CD4-positive, alpha-beta T cell (primary cell): Measurements from ENCODE around the gene PTGIS. TPM values are rescaled to one million over a fixed set of nuclear protein-coding genes. Genes with fewer than 3 reads are reported as not detected.

ENCODE experiments used
- ATAC-seq: fragments of 200-7000 bp; cut with Tn5 transposase; one replicate; pipeline ENCODE4 v1.10.0; 2022; ENCODE audit warnings: mild to moderate bottlenecking; ENCODE audit not compliant: poor library complexity
- CTCF ChIA-PET: fragments of 350-600 bp; sonication (Branson Sonifier 250); formaldehyde crosslinking; loops from one replicate; lab custom pipeline; 2021; ENCODE audit warnings: antibody characterized with exemption, inconsistent platforms; lab: Charles Lee
- POLR2A ChIA-PET: fragments of 350-600 bp; sonication (Branson Sonifier 250); formaldehyde crosslinking; loops from one replicate; lab custom pipeline; 2021; ENCODE audit warnings: antibody characterized with exemption, inconsistent platforms; lab: Charles Lee
- DNase-seq, 14 experiments: peaks; one replicate each; pipeline ENCODE4 v3.0.0-alpha.2; 2013 to 2020; ENCODE audit warnings: mixed read lengths in 2 of 14
- H3K27ac ChIP-seq, 2 donors: one replicate each; pipeline versions ENCODE4 v1.5.1 to v1.7.0; 2013; ENCODE audit warnings: low read length in 2 of 2, low read depth in 1 of 2, mild to moderate bottlenecking in 1 of 2
- H3K27me3 ChIP-seq, 2 experiments: 1 replicate in 1 of 2; 2 replicates in 1 of 2; pipeline versions ENCODE4 v1.6.1 to v1.7.0; 2013; ENCODE audit warnings: low read length in 2 of 2, control low read depth in 1 of 2, mild to moderate bottlenecking in 1 of 2, moderate library complexity in 1 of 2; ENCODE audit not compliant: insufficient read depth in 2 of 2, control insufficient read depth in 1 of 2
- H3K36me3 ChIP-seq: one replicate; pipeline ENCODE4 v1.6.1; 2013; ENCODE audit warnings: low read length, control low read depth; ENCODE audit not compliant: insufficient read depth
- H3K4me1 ChIP-seq: one replicate; pipeline ENCODE4 v1.6.1; 2013; ENCODE audit warnings: low read length, control low read depth; ENCODE audit not compliant: insufficient read depth
- H3K4me3 ChIP-seq: one replicate; pipeline ENCODE4 v1.5.1; 2013; ENCODE audit warnings: mild to moderate bottlenecking, low read length, moderate library complexity
- H3K9me3 ChIP-seq, 2 experiments: 1 replicate in 1 of 2; 2 replicates in 1 of 2; pipeline versions ENCODE4 v1.6.1 to v1.7.0; 2013; ENCODE audit warnings: low read length in 2 of 2, mild to moderate bottlenecking in 2 of 2, control low read depth in 1 of 2, moderate library complexity in 1 of 2; ENCODE audit not compliant: control insufficient read depth in 1 of 2, insufficient read depth in 1 of 2
- H3K27ac Mint-ChIP-seq: one replicate; pipeline ENCODE4 v1.8.0; 2020; ENCODE audit warnings: mixed read lengths
- H3K27me3 Mint-ChIP-seq: one replicate; pipeline ENCODE4 v1.8.0; 2021; ENCODE audit warnings: mixed read lengths
- H3K36me3 Mint-ChIP-seq: one replicate; pipeline ENCODE4 v1.8.0; 2021; ENCODE audit warnings: low read depth, mixed read lengths
- H3K4me1 Mint-ChIP-seq: one replicate; pipeline ENCODE4 v1.8.0; 2021; ENCODE audit warnings: low read depth, mixed read lengths
- H3K4me3 Mint-ChIP-seq: one replicate; pipeline ENCODE4 v1.8.0; 2020; ENCODE audit warnings: mild to moderate bottlenecking, mixed read lengths
- H3K9me3 Mint-ChIP-seq: one replicate; pipeline ENCODE4 v1.8.0; 2020; ENCODE audit warnings: mixed read lengths
- intact Hi-C, 2 experiments: fragments of 100-400 bp; cut with DNase I in 1 of 2; cut with micrococcal nuclease in 1 of 2; formaldehyde crosslinking; loops; one replicate each; pipeline versions ENCODE4 v1.15.1 to v1.9.0; 2023 to 2025; cut with DNase I, micrococcal nuclease
- total RNA-seq, 174 experiments: library from RNA in 2 of 174; stranded (reverse) in 2 of 174; gene quantifications; one replicate each; pipeline ENCODE4 v1.2.3 and lab custom pipeline; 2021 to 2026
- TF ChIP-seq, protein P1 (sequence below): fragments of 200-600 bp; IDR thresholded peaks from one replicate; pipeline ENCODE4 v1.8.0; 2022; ENCODE audit warnings: antibody characterized with exemption, mild to moderate bottlenecking

Gene PTGIS
- total RNA-seq, 2 experiments from 2014 or later: not detected

DNA sequence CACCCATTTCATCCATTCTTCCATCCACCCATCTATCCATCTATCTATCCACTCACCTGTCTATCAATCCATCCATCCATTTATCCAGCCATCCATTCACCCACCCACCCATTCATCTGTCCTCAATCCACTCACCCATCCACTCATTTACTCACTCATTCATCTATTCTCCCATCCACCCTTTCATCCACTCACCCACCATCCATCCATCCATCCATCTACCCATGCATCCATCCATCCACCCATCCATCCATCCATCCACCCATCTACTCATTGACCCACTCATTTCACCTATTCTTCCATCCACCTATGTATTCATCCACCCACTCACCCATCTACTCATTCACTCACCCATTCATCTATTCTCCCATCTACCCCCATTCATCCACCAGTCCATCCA lies 24.2 kb upstream of the PTGIS start:
- intact Hi-C loops: no loop called here
- no peak overlapping the region for H3K4me3 ChIP-seq
- ATAC-seq: no peak
- H3K9me3 Mint-ChIP-seq: no peaks in the 10 kb centered on the region
- ChIA-PET CTCF (interaction anchor here (1.2 kb wide), 1 partner anchor 50 kb away, joined by 3 read pairs; no protein-coding TSS in a partner anchor), POLR2A (no interaction called here)
- H3K36me3 ChIP-seq: no peaks in the 10 kb centered on the region
- H3K4me1 Mint-ChIP-seq: peaks cover 10% of the 10 kb centered on the region
- no peak overlapping the region for H3K27ac Mint-ChIP-seq
- H3K4me3 Mint-ChIP-seq: no peak overlapping the region
- H3K27me3 ChIP-seq: no peaks in the 10 kb centered on the region
- peaks cover 41% of the 10 kb centered on the region for H3K4me1 ChIP-seq
- TF ChIP-seq, protein P1, sequence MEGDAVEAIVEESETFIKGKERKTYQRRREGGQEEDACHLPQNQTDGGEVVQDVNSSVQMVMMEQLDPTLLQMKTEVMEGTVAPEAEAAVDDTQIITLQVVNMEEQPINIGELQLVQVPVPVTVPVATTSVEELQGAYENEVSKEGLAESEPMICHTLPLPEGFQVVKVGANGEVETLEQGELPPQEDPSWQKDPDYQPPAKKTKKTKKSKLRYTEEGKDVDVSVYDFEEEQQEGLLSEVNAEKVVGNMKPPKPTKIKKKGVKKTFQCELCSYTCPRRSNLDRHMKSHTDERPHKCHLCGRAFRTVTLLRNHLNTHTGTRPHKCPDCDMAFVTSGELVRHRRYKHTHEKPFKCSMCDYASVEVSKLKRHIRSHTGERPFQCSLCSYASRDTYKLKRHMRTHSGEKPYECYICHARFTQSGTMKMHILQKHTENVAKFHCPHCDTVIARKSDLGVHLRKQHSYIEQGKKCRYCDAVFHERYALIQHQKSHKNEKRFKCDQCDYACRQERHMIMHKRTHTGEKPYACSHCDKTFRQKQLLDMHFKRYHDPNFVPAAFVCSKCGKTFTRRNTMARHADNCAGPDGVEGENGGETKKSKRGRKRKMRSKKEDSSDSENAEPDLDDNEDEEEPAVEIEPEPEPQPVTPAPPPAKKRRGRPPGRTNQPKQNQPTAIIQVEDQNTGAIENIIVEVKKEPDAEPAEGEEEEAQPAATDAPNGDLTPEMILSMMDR: no peak
- peaks cover 9% of the 10 kb centered on the region for H3K27me3 Mint-ChIP-seq
- DNase-seq: no peak
- no peak overlapping the region for H3K27ac ChIP-seq
- no peaks in the 10 kb centered on the region for H3K9me3 ChIP-seq
- H3K36me3 Mint-ChIP-seq: no peaks in the 10 kb centered on the region

DNA sequence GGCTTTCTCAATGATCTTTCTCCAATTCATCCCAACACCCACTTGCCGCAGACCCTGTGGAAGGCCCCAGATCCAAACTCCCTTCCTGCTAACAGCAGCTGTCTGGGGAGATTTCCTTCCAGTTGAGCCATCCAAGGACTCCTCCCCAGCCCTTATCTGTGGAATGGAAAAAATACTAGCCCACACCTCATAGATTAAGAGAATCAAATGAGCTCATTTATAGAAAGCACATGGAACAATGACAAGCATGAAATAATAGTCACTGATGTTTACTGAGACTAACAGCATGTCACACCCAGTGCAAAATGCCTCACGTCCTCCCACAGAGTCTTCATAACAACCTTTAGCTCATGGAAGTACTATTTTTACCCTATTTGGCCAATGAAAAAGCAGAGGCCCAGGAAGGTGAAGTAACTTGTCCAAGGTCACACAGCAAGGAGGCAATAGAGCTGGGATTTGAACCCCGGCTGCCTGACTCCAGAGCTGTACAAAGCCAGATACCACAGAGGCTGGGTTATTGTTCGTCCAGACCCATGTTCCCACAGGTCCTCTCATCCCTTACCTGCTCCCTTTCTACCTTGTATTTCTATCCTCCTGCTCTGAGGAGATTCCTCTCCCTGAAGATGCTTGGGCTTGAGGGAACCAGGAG lies 23.4 kb upstream of the PTGIS start:
- ATAC-seq: no peak
- H3K4me3 Mint-ChIP-seq: no peak overlapping the region
- ChIA-PET POLR2A (no interaction called here), CTCF (interaction anchor here (1.2 kb wide), 1 partner anchor 50 kb away, joined by 3 read pairs; no protein-coding TSS in a partner anchor)
- Histone ChIP-seq H3K27me3 (no peaks in the 10 kb centered on the region), H3K4me1 (peaks cover 40% of the 10 kb centered on the region), H3K9me3 (no peaks in the 10 kb centered on the region), H3K36me3 (no peaks in the 10 kb centered on the region), H3K27ac (no peak overlapping the region), H3K4me3 (no peak overlapping the region)
- peaks cover 6% of the 10 kb centered on the region for H3K27me3 Mint-ChIP-seq
- DNase-seq: no peak
- no peaks in the 10 kb centered on the region for H3K9me3 Mint-ChIP-seq
- TF ChIP-seq, protein P1: no peak
- no peaks in the 10 kb centered on the region for H3K36me3 Mint-ChIP-seq
- no peak overlapping the region for H3K27ac Mint-ChIP-seq
- intact Hi-C loops: no loop called here
- H3K4me1 Mint-ChIP-seq: peaks cover 10% of the 10 kb centered on the region

DNA sequence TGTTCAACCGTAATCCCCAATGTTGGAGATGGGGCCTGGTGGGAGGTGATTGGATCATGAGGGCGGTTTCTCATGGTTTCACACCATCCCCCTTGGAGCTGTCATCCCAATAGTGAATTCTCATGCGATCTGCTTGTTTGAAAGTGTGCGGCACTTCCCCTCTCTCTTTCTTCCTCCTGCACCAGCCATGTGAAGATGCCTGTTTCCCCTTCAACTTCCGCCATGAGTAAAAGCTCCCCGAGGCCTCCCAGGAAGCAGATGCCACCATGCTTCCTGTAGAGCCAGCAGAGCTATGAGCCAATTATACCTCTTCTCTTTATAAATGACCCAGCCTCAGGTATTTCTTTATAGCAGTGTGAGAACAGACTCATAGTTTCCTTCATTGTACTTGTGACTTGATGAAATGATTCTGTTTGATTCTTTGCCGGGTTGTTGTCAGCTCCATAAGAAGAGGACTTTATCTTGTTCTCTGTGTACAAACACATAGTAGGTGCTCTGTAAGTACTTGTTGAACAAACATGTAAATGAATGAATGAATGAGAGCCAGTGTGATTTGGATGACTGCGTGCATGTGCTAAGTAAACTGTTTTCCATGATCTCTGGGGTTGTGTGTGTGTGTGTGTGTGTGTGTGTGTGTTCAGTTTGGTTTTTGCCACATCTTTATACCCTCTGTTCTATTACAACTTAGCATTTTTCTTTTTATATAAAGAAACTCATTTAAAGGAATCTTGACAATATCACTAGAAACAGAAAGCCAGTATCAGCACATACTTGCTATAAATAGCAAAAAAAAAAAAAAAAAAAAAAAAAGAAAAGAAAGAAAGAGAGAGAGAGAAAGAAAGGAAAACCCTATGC lies 22.5 kb upstream of the PTGIS start:
- H3K27ac ChIP-seq: no peak overlapping the region
- ChIA-PET POLR2A (interaction anchor here (0.6 kb wide), 1 partner anchor 28 kb away, joined by 3 read pairs; no protein-coding TSS in a partner anchor), CTCF (interaction anchor here (1.2 kb wide), 1 partner anchor 49 kb away, joined by 3 read pairs; no protein-coding TSS in a partner anchor)
- no peak for ATAC-seq
- no peaks in the 10 kb centered on the region for H3K36me3 ChIP-seq
- TF ChIP-seq, protein P1: no peak
- no peak overlapping the region for H3K27ac Mint-ChIP-seq
- H3K27me3 Mint-ChIP-seq: peaks cover 10% of the 10 kb centered on the region
- intact Hi-C loops: no loop called here
- peak in 1 of 14 experiments; percentile 19 for DNase-seq
- no peaks in the 10 kb centered on the region for H3K9me3 Mint-ChIP-seq
- H3K36me3 Mint-ChIP-seq: no peaks in the 10 kb centered on the region
- peaks cover 6% of the 10 kb centered on the region for H3K4me1 Mint-ChIP-seq
- H3K4me1 ChIP-seq: peaks cover 30% of the 10 kb centered on the region
- no peaks in the 10 kb centered on the region for H3K9me3 ChIP-seq
- no peaks in the 10 kb centered on the region for H3K27me3 ChIP-seq
- no peak overlapping the region for H3K4me3 Mint-ChIP-seq
- no peak overlapping the region for H3K4me3 ChIP-seq
